Measurements from ENCODE around the gene RBM26.
A peak's percentile ranks its signal among the peaks of the same experiment; 100 is the strongest.

RBM26 gene

DNA sequence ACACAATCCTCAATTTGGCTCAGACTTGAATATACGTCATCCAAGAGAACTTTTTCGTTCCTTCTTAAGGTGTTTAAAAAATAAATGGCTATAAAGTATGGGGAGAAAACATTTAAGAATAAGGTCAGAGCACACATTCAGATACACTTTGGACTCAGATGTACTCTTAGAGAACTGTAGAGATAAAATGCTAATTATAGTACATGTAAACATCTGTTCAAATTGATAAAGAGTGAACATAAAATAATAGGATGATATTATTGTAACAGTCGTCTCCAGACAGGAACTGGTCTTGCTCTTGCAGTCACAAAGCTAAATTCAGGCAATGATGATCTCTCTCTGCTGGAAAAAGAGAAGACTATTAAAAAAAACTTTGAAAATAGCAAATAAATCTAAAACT, 91.4 kb downstream of the RBM26 start:
- no peaks in the 10 kb centered on the region for H3K27me3 ChIP-seq (ENCODE audit: control insufficient read depth, insufficient read depth, low read length)
- H3K4me2 ChIP-seq (ENCODE audit: low read length), result no peak overlapping the region
- H3K36me3 ChIP-seq (ENCODE audit: insufficient read depth, low read length), result peaks cover 12% of the 10 kb centered on the region

DNA sequence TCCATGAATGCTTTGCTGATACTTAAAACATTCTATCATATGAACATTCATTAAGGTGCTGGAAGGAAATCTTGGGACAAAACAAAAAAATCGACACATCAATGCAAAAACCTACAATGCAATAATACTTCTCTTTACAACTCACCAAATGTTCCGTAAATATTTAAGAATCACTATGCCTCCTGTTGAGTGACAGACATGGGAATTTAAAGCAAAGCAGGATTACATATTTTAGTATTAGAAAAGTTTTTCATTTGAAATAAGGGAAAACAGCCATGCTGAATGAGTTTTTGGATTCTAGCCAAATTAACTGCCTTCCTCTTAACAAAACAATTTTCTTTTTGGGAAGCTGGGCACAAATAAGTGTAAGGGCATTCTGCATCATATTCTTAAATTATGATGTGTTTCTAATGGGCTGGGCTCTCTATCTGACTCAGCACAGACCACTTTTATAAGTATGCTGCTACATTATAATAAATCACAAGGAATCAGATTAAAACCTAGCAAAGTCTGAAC, 93.7 kb downstream of the RBM26 start:
- H3K4me3 ChIP-seq (ENCODE audit: low read length), result no peak overlapping the region
- H3K9ac ChIP-seq (ENCODE audit: low read depth, low read length), result no peak overlapping the region
- peaks cover 8% of the 10 kb centered on the region for H3K4me1 ChIP-seq (ENCODE audit: control insufficient read depth, insufficient read depth, low read length)
- peaks cover 12% of the 10 kb centered on the region for H3K36me3 ChIP-seq (ENCODE audit: insufficient read depth, low read length)
- H3K4me2 ChIP-seq (ENCODE audit: low read length), result no peak overlapping the region
- no peaks in the 10 kb centered on the region for H3K27me3 ChIP-seq (ENCODE audit: control insufficient read depth, insufficient read depth, low read length)
- H3K9me3 ChIP-seq (replicated peaks; ENCODE audit: low read length), result no peaks in the 10 kb centered on the region

More for the DNA sequence above, 91.4 kb downstream of the RBM26 start:
- Histone ChIP-seq H3K4me3 (ENCODE audit: low read length) (no peak overlapping the region), H3K9me3 (replicated peaks; ENCODE audit: low read length) (no peaks in the 10 kb centered on the region), H3K9ac (ENCODE audit: low read depth, low read length) (no peak overlapping the region), H3K4me1 (ENCODE audit: control insufficient read depth, insufficient read depth, low read length) (no peaks in the 10 kb centered on the region)

DNA sequence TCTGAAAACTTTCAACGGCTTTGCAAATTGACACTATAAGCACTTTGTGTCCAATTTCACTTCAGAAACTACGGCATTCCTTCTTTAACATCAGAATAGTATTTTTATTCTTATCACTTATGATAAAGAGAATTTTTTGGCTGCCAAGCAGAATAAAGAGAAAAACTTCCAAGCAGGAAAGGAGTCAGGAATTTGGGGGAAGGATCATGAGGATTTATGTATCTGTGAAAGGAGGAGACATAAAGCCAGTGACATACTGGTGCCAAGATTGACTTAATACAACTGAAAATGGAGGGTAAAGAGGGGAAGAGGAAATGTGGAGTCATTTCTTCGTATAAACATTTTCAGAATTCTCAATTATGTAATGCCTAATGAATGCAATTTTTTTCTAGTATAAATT, 94.7 kb downstream of the RBM26 start:
- Histone ChIP-seq H3K36me3 (ENCODE audit: insufficient read depth, low read length) (peaks cover 12% of the 10 kb centered on the region), H3K4me3 (ENCODE audit: low read length) (no peak overlapping the region), H3K9ac (ENCODE audit: low read depth, low read length) (no peak overlapping the region), H3K9me3 (replicated peaks; ENCODE audit: low read length) (no peaks in the 10 kb centered on the region), H3K4me1 (ENCODE audit: control insufficient read depth, insufficient read depth, low read length) (peaks cover 8% of the 10 kb centered on the region), H3K4me2 (ENCODE audit: low read length) (no peak overlapping the region), H3K27me3 (ENCODE audit: control insufficient read depth, insufficient read depth, low read length) (no peaks in the 10 kb centered on the region)

DNA sequence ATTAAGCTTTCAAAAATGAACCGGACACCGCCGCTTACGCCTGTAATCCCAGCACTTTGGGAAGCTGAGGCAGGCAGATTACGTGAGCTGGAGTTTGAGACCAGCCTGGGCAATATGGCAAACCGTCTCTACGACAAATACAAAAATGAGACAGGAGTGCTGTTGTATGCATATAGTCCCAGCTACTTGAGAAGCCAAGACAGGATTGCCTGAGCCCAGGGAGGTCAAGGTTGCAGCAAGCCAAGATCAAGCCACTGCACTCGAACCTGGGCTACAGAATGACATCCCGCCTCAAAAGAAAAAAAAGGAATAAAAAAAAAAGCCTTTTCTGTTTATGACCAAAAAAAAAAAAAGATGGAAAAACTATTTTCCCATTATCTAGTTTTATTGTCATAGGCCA, 96.4 kb downstream of the RBM26 start:
- no peaks in the 10 kb centered on the region for H3K9me3 ChIP-seq (replicated peaks; ENCODE audit: low read length)
- H3K4me2 ChIP-seq (ENCODE audit: low read length), result no peak overlapping the region
- no peaks in the 10 kb centered on the region for H3K27me3 ChIP-seq (ENCODE audit: control insufficient read depth, insufficient read depth, low read length)
- H3K4me1 ChIP-seq (ENCODE audit: control insufficient read depth, insufficient read depth, low read length), result peaks cover 8% of the 10 kb centered on the region
- H3K36me3 ChIP-seq (ENCODE audit: insufficient read depth, low read length), result peaks cover 12% of the 10 kb centered on the region
- no peak overlapping the region for H3K4me3 ChIP-seq (ENCODE audit: low read length)
- H3K9ac ChIP-seq (ENCODE audit: low read depth, low read length), result no peak overlapping the region

DNA sequence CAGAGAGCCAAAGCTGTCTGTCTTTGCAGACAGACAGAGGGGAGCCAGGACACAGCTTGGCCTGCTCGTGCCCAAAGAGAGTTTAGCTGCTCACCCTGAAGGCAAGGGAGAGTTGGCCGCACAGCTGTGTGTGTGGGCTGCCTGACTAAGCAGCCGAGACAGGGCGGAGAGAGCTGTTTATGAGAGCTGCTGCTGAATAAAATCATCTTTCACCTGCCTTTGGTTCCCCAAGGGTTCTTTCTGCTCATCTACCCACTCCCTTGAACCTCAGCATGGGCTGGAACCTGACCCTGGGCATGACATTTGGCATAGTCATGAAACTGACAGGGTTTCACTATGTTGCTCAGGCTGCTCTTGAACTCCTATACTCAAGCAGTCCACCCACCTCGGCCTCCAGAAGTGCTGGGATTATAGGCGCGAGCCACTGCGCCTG, 98.2 kb downstream of the RBM26 start:
- Histone ChIP-seq H3K36me3 (ENCODE audit: insufficient read depth, low read length) (no peaks in the 10 kb centered on the region), H3K27me3 (ENCODE audit: control insufficient read depth, insufficient read depth, low read length) (no peaks in the 10 kb centered on the region), H3K4me2 (ENCODE audit: low read length) (peak overlapping the region; percentile 55), H3K4me1 (ENCODE audit: control insufficient read depth, insufficient read depth, low read length) (peaks cover 8% of the 10 kb centered on the region), H3K9me3 (replicated peaks; ENCODE audit: low read length) (no peaks in the 10 kb centered on the region), H3K9ac (ENCODE audit: low read depth, low read length) (no peak overlapping the region), H3K4me3 (ENCODE audit: low read length) (no peak overlapping the region)

- peak overlapping the region; percentile 55 for H3K4me2 ChIP-seq (ENCODE audit: low read length)
- no peak overlapping the region for H3K4me3 ChIP-seq (ENCODE audit: low read length)
- no peaks in the 10 kb centered on the region for H3K36me3 ChIP-seq (ENCODE audit: insufficient read depth, low read length)
- H3K4me1 ChIP-seq (ENCODE audit: control insufficient read depth, insufficient read depth, low read length), result peaks cover 8% of the 10 kb centered on the region
- H3K9me3 ChIP-seq (replicated peaks; ENCODE audit: low read length), result no peaks in the 10 kb centered on the region
- no peaks in the 10 kb centered on the region for H3K27me3 ChIP-seq (ENCODE audit: control insufficient read depth, insufficient read depth, low read length)
- H3K9ac ChIP-seq (ENCODE audit: low read depth, low read length), result no peak overlapping the region
Observed at GRCh38 chr13:79307433-79307861, 98.6 kb downstream of the RBM26 start.

GRCh38 chr13:79306650-79307049, 99.4 kb downstream of the RBM26 start:
- Histone ChIP-seq H3K9ac (ENCODE audit: low read depth, low read length) (no peak overlapping the region), H3K4me2 (ENCODE audit: low read length) (no peak overlapping the region), H3K4me3 (ENCODE audit: low read length) (no peak overlapping the region), H3K9me3 (replicated peaks; ENCODE audit: low read length) (no peaks in the 10 kb centered on the region), H3K36me3 (ENCODE audit: insufficient read depth, low read length) (no peaks in the 10 kb centered on the region), H3K4me1 (ENCODE audit: control insufficient read depth, insufficient read depth, low read length) (peaks cover 8% of the 10 kb centered on the region), H3K27me3 (ENCODE audit: control insufficient read depth, insufficient read depth, low read length) (no peaks in the 10 kb centered on the region)

- Histone ChIP-seq H3K4me2 (ENCODE audit: low read length) (no peak overlapping the region), H3K4me3 (ENCODE audit: low read length) (no peak overlapping the region), H3K36me3 (ENCODE audit: insufficient read depth, low read length) (no peaks in the 10 kb centered on the region), H3K27me3 (ENCODE audit: control insufficient read depth, insufficient read depth, low read length) (peaks cover 4% of the 10 kb centered on the region), H3K9ac (ENCODE audit: low read depth, low read length) (no peak overlapping the region), H3K4me1 (ENCODE audit: control insufficient read depth, insufficient read depth, low read length) (no peaks in the 10 kb centered on the region), H3K9me3 (replicated peaks; ENCODE audit: low read length) (no peaks in the 10 kb centered on the region)
Observed at GRCh38 chr13:79297128-79297527, 108.9 kb downstream of the RBM26 start.

DNA sequence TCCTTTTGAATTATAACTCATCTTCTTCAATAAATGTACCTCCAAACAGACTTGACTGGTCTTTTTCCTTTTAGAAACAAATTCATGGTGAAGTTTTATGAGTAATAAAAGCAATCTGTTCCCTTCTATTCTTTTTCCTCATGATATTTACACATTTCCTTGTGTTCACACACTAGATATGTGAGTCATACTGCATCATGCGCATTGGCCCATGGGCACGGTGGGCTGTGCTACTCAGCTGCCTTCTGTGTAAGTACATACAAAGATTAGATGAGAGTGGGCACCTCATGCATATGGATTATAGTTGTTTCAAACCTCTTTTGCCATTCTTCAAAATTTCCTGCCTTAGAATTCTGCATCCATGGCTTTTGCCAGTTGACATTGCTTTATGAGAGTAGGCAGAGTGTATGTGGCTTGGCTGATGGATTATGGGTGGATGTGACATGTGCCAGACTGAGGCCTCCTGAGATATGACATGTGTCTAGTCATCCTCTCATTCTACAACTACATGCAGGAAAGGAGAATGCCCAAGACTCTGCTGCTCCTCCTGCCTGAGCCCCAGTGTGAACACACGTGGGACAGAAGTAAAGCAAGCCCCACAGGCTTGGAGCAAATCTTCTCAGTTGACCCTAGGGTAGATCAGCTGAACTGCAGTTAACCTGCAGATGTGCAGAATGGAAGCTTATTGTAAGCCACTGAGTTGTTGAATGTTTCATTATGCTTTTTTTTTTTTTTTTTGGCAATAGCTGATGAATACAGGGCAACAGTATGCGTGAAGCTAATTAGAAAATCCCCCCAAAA, 109.9 kb downstream of the RBM26 start:
- no peak overlapping the region for H3K4me2 ChIP-seq (ENCODE audit: low read length)
- peaks cover 4% of the 10 kb centered on the region for H3K27me3 ChIP-seq (ENCODE audit: control insufficient read depth, insufficient read depth, low read length)
- no peak overlapping the region for H3K9ac ChIP-seq (ENCODE audit: low read depth, low read length)
- no peaks in the 10 kb centered on the region for H3K36me3 ChIP-seq (ENCODE audit: insufficient read depth, low read length)
- no peak overlapping the region for H3K4me3 ChIP-seq (ENCODE audit: low read length)
- H3K9me3 ChIP-seq (replicated peaks; ENCODE audit: low read length), result no peaks in the 10 kb centered on the region
- H3K4me1 ChIP-seq (ENCODE audit: control insufficient read depth, insufficient read depth, low read length), result no peaks in the 10 kb centered on the region

DNA sequence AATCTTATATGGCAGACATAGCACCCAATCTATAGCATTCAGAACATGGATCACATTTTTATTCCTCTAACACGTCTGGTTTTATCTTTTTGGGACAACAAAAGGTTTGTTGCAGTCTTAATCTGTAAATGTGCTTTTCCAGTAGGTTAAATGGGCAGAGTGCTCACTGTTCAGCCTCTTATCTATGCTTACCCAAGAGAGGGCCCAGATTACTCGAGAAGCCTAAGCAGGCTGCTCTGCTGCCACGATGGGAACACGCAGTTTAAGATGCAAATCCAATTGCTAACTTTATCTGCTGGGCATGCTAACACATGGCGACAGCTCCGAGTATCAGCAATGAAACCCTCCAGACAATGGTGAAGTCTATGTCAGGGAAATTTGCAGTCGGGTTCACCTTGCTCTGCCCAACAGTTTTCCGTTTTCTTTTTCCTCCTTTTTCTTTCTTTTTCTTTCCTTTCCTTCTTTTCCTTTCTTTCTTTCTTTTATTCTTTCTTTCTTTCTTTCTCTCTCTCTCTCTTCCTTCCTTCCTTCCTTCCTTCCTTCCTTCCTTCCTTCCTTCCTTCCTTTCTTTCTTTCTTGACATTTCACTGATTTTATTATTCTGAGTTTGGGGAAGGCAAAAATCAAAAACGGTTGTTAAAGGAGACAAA, 115.3 kb downstream of the RBM26 start:
- Histone ChIP-seq H3K4me1 (ENCODE audit: control insufficient read depth, insufficient read depth, low read length) (no peaks in the 10 kb centered on the region), H3K36me3 (ENCODE audit: insufficient read depth, low read length) (no peaks in the 10 kb centered on the region), H3K9me3 (replicated peaks; ENCODE audit: low read length) (no peaks in the 10 kb centered on the region), H3K4me2 (ENCODE audit: low read length) (no peak overlapping the region), H3K9ac (ENCODE audit: low read depth, low read length) (no peak overlapping the region), H3K27me3 (ENCODE audit: control insufficient read depth, insufficient read depth, low read length) (no peaks in the 10 kb centered on the region), H3K4me3 (ENCODE audit: low read length) (no peak overlapping the region)

GRCh38 chr13:79289571-79289970, 116.5 kb downstream of the RBM26 start:
- Histone ChIP-seq H3K36me3 (ENCODE audit: insufficient read depth, low read length) (no peaks in the 10 kb centered on the region), H3K9me3 (replicated peaks; ENCODE audit: low read length) (no peaks in the 10 kb centered on the region), H3K9ac (ENCODE audit: low read depth, low read length) (no peak overlapping the region), H3K4me3 (ENCODE audit: low read length) (no peak overlapping the region), H3K4me1 (ENCODE audit: control insufficient read depth, insufficient read depth, low read length) (no peaks in the 10 kb centered on the region), H3K27me3 (ENCODE audit: control insufficient read depth, insufficient read depth, low read length) (no peaks in the 10 kb centered on the region), H3K4me2 (ENCODE audit: low read length) (no peak overlapping the region)

Measured in skeletal muscle satellite cell (primary cell).